Upper lobe of right lung (tissue), 1 donor: ENCODE results near the gene BCL7B. TPM values are rescaled to one million over a fixed set of nuclear protein-coding genes. Genes with fewer than 3 reads are reported as not detected.
A peak's percentile ranks its signal among the peaks of the same experiment; 100 is the strongest.

Source experiments
- ATAC-seq: fragments of 200-7000 bp; cut with Tn5 transposase; one replicate; pipeline ENCODE4 v1.9.1; 2020; ENCODE audit warnings: mild to moderate bottlenecking, moderate library complexity
- DNase-seq: peaks from one replicate; pipeline ENCODE4 v3.0.0-alpha.2; 2020
- H3K27ac ChIP-seq: fragments of 200-600 bp; one replicate; pipeline ENCODE4 v1.8.0; 2022
- H3K27me3 ChIP-seq: fragments of 200-600 bp; one replicate; pipeline ENCODE4 v1.8.0; 2022; ENCODE audit warnings: mild to moderate bottlenecking
- H3K36me3 ChIP-seq: fragments of 200-600 bp; one replicate; pipeline ENCODE4 v1.8.0; 2022
- H3K4me1 ChIP-seq: fragments of 200-600 bp; one replicate; pipeline ENCODE4 v1.8.0; 2022
- H3K4me3 ChIP-seq: fragments of 200-600 bp; one replicate; pipeline ENCODE4 v1.8.0; 2022; ENCODE audit warnings: mild to moderate bottlenecking
- H3K9me3 ChIP-seq: fragments of 200-600 bp; one replicate; pipeline ENCODE4 v1.8.0; 2022
- intact Hi-C: fragments of 100-400 bp; cut with DNase I; formaldehyde crosslinking; loops from one replicate; pipeline ENCODE4 v1.11.0; 2022
- total RNA-seq: library from RNA; stranded (reverse); fragmentation: NEBNext Ultra II Directional; extraction: Animal tissue kit (Norgen Biotek cat#: 25700); gene quantifications from one replicate; pipeline ENCODE4 v1.2.1, GENCODE V29; 2021
- TF ChIP-seq, protein P1 (sequence below): fragments of 200-600 bp; IDR thresholded peaks from one replicate; pipeline ENCODE4 v1.8.0; 2022; ENCODE audit warnings: antibody characterized with exemption
- donor health status: DM: no; HTN: yes; CAD: no; lungs with severe emphysema.

Gene BCL7B
- total RNA-seq, 1 donor from 2014 or later: 71.8 TPM

DNA sequence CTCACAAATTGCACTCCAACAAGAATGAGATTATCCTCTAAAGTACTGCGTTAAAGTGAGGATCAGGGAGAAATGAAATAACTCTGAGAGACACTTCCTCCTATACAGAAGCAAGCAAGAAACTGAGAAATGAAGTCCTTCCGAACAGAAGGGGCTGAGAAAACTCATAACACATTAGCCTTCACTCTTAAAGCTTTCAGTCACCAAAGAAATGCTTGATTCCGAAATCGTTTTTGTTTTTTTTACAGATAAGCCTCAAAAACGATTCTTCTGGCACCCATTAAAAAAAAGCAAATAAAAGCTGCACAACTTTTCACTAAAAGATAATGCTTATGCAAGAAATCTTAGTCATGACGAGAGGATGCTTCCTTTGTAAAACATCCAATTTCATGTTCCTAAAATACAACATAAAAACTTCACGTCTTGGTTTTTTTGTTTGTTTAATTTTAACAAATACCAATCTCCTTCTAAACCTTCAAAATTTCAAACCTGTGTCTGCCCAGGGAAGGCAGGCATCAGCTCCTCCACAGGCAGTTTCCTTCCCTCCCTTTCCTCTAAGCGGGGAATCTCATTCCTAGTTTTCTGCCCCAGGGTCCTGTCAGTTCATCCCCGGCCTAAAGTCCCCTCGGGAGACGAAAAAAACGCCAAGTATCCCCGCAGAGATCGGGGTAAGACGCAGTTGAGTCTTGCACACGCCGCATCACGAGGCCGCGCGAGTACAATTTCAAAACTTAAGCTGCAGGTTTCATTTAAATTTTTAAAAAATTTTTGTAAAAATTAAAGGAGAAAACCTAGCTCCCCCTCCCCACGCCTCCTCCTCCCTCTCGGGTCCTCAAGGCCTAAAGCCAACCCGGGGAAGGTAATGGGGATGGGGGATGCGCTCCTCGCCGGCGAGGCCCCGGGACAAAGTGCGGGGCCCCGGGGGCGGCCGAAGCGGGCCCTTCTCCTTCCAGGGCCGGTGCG lies 36.5 kb downstream of the BCL7B start:
- no peak for ATAC-seq
- Histone ChIP-seq H3K4me3 (peak overlapping the region; percentile 84), H3K9me3 (no peaks in the 10 kb centered on the region), H3K4me1 (peaks cover 43% of the 10 kb centered on the region), H3K36me3 (peaks cover 27% of the 10 kb centered on the region), H3K27ac (peak overlapping the region; percentile 96), H3K27me3 (no peaks in the 10 kb centered on the region)
- DNase-seq: no peak
- intact Hi-C loops: no loop called here
- TF ChIP-seq, protein P1, sequence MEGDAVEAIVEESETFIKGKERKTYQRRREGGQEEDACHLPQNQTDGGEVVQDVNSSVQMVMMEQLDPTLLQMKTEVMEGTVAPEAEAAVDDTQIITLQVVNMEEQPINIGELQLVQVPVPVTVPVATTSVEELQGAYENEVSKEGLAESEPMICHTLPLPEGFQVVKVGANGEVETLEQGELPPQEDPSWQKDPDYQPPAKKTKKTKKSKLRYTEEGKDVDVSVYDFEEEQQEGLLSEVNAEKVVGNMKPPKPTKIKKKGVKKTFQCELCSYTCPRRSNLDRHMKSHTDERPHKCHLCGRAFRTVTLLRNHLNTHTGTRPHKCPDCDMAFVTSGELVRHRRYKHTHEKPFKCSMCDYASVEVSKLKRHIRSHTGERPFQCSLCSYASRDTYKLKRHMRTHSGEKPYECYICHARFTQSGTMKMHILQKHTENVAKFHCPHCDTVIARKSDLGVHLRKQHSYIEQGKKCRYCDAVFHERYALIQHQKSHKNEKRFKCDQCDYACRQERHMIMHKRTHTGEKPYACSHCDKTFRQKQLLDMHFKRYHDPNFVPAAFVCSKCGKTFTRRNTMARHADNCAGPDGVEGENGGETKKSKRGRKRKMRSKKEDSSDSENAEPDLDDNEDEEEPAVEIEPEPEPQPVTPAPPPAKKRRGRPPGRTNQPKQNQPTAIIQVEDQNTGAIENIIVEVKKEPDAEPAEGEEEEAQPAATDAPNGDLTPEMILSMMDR: no peak

- ATAC-seq (no peak), DNase-seq (no peak)
- Histone ChIP-seq H3K4me1 (peaks cover 43% of the 10 kb centered on the region), H3K27ac (peak overlapping the region; percentile 96), H3K36me3 (peaks cover 36% of the 10 kb centered on the region), H3K4me3 (peak overlapping the region; percentile 84), H3K9me3 (no peaks in the 10 kb centered on the region), H3K27me3 (no peaks in the 10 kb centered on the region)
- TF ChIP-seq, protein P1: no peak
- intact Hi-C loops: no loop called here
Measured at GRCh38 chr7:73519867-73520672, 37.4 kb downstream of the BCL7B start.

DNA sequence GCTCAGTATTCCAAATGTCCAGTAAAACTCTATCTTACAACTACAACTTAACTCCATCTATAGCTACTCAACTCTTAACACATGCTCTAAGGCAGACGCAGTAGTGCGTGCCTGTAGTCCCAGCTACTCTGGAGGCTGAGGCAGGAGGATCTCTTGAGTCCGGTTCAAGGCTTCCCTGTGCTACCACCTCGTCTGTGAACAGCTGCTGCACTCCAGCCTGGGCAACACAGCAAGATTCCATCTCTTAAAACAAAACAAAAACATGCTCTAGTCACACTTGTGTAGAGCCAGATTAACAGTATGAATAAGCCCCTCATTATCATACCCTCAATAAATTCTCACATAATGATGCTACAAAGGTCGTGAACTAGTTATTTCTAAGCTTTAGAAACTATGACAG lies 39.0 kb downstream of the BCL7B start:
- H3K9me3 ChIP-seq: no peaks in the 10 kb centered on the region
- TF ChIP-seq, protein P1: no peak
- peaks cover 43% of the 10 kb centered on the region for H3K4me1 ChIP-seq
- H3K4me3 ChIP-seq: peak overlapping the region; percentile 12
- ATAC-seq: no peak
- intact Hi-C loops: no loop called here
- peaks cover 52% of the 10 kb centered on the region for H3K36me3 ChIP-seq
- H3K27ac ChIP-seq: peak overlapping the region; percentile 8
- DNase-seq: peak; percentile 18
- no peaks in the 10 kb centered on the region for H3K27me3 ChIP-seq

GRCh38 chr7:73517241-73517995 lies 40.1 kb downstream of the BCL7B start:
- DNase-seq: no peak
- TF ChIP-seq, protein P1: no peak
- Histone ChIP-seq H3K9me3 (no peaks in the 10 kb centered on the region), H3K4me3 (no peak overlapping the region), H3K27me3 (no peaks in the 10 kb centered on the region), H3K36me3 (peaks cover 60% of the 10 kb centered on the region), H3K27ac (no peak overlapping the region), H3K4me1 (peaks cover 44% of the 10 kb centered on the region)
- intact Hi-C loops: no loop called here
- no peak for ATAC-seq

DNA sequence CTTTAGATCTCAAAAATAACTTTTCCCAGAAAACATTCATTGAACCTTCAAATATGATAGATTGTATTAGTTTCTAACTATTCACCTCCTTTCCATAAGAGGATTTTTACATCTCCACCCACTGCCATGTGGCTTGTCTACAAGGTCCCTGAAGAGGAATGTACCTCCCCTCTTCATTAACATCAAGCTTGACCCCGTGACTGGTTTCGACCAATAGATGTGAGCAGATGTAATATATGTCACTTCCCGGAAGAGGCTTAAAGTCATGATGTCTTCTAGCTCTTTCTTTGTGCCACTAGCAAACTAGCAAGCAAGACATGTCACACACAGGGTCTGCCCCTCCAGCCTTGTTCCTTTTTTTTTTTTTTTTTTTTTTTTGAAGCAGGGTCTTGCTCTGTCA lies 42.3 kb downstream of the BCL7B start:
- Histone ChIP-seq H3K4me3 (no peak overlapping the region), H3K27ac (no peak overlapping the region), H3K9me3 (no peaks in the 10 kb centered on the region), H3K27me3 (no peaks in the 10 kb centered on the region), H3K36me3 (peaks cover 82% of the 10 kb centered on the region), H3K4me1 (peaks cover 38% of the 10 kb centered on the region)
- intact Hi-C loops: no loop called here
- DNase-seq: no peak
- ATAC-seq: no peak
- TF ChIP-seq, protein P1: no peak
